Measurements from ENCODE around the gene TPST2. TPM values are rescaled to one million over a fixed set of nuclear protein-coding genes. Genes with fewer than 3 reads are reported as not detected.
"Not testable (repeated sequence)": the region's sequence is repeated elsewhere in the genome, so short reads cannot be mapped to it uniquely, and the experiment has no call there.

TPST2 gene
- total RNA-seq, 2 experiments from 2014 or later = 62.8 to 68.9 TPM

DNA sequence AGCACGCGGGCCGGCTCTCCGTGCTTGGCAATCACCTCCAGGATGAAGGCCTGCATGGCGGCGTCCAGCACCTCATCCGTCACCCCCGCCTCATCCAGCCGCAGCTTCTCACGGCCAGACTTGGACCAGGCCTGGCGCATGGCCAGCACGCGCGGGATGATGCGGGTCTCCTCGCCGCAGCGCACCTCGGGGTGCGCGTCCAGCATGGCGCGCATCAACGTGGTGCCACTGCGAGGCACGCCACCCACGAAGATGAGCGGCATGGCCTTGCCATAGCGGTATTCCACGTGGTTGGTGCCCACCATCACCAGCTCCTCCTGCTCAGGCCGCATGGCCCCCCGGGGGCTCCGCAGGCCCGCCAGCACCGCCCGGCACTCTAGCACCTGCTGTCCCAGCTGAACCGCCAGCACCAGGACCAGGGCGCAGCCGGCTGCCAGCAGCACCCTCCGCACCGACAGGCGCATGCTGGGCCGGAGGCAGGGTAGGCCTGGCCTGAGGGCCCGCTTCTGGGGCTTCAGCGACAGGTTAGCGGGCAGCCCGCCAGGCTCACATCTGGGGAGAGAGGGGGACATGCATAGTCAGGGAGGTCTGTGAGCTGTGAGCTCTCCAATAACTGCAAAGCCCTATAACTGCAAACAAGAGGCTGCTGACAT, 48.6 kb downstream of the TPST2 start:
- peaks cover 38% of the 10 kb centered on the region for H3K4me1 Mint-ChIP-seq (ENCODE audit: low read depth)
- DNase-seq (no peak), ATAC-seq (no peak)
- POLR2A ChIA-PET = no interaction called here
- CTCF ChIA-PET = interaction anchor here (1.2 kb wide), 1 partner anchor 38 kb away, joined by 3 read pairs; no protein-coding TSS in a partner anchor
- no peak overlapping the region for H3K4me3 Mint-ChIP-seq
- no peaks in the 10 kb centered on the region for H3K27me3 Mint-ChIP-seq (ENCODE audit: low read depth)
- H3K27ac Mint-ChIP-seq = no peak overlapping the region
- peaks cover 57% of the 10 kb centered on the region for H3K36me3 Mint-ChIP-seq (ENCODE audit: low read depth)
- H3K9me3 Mint-ChIP-seq (ENCODE audit: insufficient read depth) = no peaks in the 10 kb centered on the region

DNA sequence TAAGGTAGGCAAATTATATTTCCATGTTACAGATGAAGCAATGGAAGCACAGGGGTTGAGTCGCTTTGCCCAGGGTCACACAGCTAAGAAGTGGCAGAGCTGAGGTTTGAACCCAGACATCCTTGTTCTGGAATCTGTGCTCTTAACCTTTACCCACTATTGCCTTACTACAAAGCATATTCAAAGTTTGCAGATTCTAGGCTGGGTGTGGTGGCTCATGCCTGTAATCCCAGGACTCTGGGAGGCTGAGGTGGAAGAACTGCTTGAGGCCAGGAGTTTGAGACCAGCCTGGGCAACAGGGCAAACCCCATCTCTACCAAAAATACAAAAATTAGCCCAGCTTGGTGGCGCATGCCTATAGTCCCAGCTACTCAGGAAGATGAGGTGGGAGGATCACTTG, 49.8 kb downstream of the TPST2 start:
- CTCF ChIA-PET = interaction anchor here (1.2 to 1.3 kb wide), 2 partner anchors 37 kb away, joined by 3 to 4 read pairs; no protein-coding TSS in a partner anchor
- Mint-ChIP-seq H3K27ac (no peak overlapping the region), H3K4me3 (no peak overlapping the region)

DNA sequence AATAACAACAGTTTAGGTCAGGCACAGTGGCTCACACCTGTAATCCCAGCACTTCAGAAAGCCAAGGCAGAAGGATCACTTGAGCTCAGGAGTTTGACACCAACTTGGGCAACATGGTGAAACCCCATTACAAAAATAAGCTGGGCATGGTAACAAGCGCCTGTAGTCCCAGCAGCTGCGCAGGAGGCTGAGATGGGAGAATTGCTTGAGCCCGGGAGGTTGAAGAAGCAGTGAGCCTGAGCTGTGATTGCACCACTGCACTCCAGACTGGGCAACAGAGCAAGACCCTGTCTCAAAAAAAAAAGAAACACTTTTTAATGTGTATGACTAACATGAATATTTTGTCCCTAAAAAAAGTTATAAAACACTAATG, 53.2 kb downstream of the TPST2 start:
- DNase-seq (no peak), ATAC-seq (no peak)
- ChIA-PET POLR2A (no interaction called here), CTCF (no interaction called here)
- H3K27ac Mint-ChIP-seq = peak overlapping the region; percentile 57
- H3K36me3 Mint-ChIP-seq (ENCODE audit: low read depth) = peaks cover 59% of the 10 kb centered on the region
- no peaks in the 10 kb centered on the region for H3K27me3 Mint-ChIP-seq (ENCODE audit: low read depth)
- H3K4me3 Mint-ChIP-seq = no peak overlapping the region
- H3K4me1 Mint-ChIP-seq (ENCODE audit: low read depth) = no peaks in the 10 kb centered on the region
- H3K9me3 Mint-ChIP-seq (ENCODE audit: insufficient read depth) = no peaks in the 10 kb centered on the region

More for the DNA sequence above, 49.8 kb downstream of the TPST2 start:
- H3K9me3 Mint-ChIP-seq (ENCODE audit: insufficient read depth) = no peaks in the 10 kb centered on the region
- H3K36me3 Mint-ChIP-seq (ENCODE audit: low read depth) = peaks cover 59% of the 10 kb centered on the region
- no peak for DNase-seq
- no peaks in the 10 kb centered on the region for H3K27me3 Mint-ChIP-seq (ENCODE audit: low read depth)
- POLR2A ChIA-PET = interaction anchor here (0.6 kb wide), 1 partner anchor 15 kb away, joined by 3 read pairs; no protein-coding TSS in a partner anchor
- ATAC-seq = no peak
- H3K4me1 Mint-ChIP-seq (ENCODE audit: low read depth) = peaks cover 30% of the 10 kb centered on the region

DNA sequence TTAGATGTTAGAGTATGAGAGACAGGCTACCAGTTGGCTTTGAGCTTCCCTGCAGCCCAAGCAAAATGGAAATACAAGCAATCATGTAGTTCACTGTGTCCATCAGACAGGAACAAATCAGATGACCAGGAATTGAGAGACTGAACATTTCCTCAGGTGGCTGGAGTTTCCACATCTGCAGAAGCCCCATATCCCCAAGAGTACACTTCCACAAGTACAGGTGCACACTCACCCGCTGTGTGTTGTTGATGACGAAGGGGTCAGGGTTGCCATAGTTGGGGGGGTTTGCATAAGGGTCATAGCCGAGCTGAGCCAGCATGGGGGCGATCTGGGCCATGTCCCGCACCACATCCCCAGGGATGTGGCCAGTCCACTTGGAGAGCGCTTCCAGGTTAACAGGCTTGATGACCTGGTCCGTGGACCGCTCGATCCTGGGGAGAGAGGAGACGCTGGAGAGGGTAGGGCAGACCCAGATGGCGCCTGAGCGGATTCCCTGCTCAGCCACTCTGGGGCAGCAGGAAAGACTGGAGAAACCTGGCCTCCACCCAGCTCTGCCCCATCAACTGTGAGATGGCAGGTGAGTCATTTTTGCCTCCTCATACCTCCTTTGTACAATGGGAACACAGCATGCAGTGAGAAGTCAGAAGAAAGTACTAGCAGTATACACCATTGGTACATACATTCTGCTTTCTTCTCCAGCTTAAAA, 53.7 kb downstream of the TPST2 start:
- POLR2A ChIA-PET = no interaction called here
- peaks cover 65% of the 10 kb centered on the region for H3K36me3 Mint-ChIP-seq (ENCODE audit: low read depth)

DNA sequence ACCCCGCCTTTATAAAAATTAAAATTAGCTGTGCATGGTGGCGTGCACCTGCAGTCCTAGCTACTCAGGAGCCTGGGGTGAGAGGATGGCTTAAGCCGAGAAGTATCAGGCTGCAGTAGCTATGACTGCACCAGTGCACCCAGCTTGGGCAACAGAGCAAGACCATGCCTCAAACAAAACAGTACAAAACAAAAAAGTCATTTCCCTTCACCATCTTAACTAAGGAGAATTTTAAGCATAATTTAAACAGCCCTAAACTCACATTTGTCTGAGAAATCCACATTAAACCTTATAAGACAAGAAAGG, 54.4 kb downstream of the TPST2 start:
- ChIA-PET CTCF (interaction anchor here (1.5 kb wide), 1 partner anchor 32 kb away, joined by 7 read pairs; no protein-coding TSS in a partner anchor), POLR2A (interaction anchor here (0.6 kb wide), 1 partner anchor 41 kb away, joined by 3 read pairs; no protein-coding TSS in a partner anchor)
- H3K36me3 Mint-ChIP-seq (ENCODE audit: low read depth) = peaks cover 65% of the 10 kb centered on the region
- no peaks in the 10 kb centered on the region for H3K4me1 Mint-ChIP-seq (ENCODE audit: low read depth)
- no peak overlapping the region for H3K4me3 Mint-ChIP-seq
- H3K9me3 Mint-ChIP-seq (ENCODE audit: insufficient read depth) = no peaks in the 10 kb centered on the region
- no peak overlapping the region for H3K27ac Mint-ChIP-seq
- no peak for DNase-seq
- H3K27me3 Mint-ChIP-seq (ENCODE audit: low read depth) = no peaks in the 10 kb centered on the region
- ATAC-seq = no peak

More for the DNA sequence above, 53.7 kb downstream of the TPST2 start:
- Mint-ChIP-seq H3K27ac (peak overlapping the region; percentile 57), H3K27me3 (ENCODE audit: low read depth) (no peaks in the 10 kb centered on the region), H3K9me3 (ENCODE audit: insufficient read depth) (no peaks in the 10 kb centered on the region), H3K4me1 (ENCODE audit: low read depth) (no peaks in the 10 kb centered on the region), H3K4me3 (no peak overlapping the region)
- DNase-seq (no peak), ATAC-seq (no peak)
- CTCF ChIA-PET = no interaction called here

DNA sequence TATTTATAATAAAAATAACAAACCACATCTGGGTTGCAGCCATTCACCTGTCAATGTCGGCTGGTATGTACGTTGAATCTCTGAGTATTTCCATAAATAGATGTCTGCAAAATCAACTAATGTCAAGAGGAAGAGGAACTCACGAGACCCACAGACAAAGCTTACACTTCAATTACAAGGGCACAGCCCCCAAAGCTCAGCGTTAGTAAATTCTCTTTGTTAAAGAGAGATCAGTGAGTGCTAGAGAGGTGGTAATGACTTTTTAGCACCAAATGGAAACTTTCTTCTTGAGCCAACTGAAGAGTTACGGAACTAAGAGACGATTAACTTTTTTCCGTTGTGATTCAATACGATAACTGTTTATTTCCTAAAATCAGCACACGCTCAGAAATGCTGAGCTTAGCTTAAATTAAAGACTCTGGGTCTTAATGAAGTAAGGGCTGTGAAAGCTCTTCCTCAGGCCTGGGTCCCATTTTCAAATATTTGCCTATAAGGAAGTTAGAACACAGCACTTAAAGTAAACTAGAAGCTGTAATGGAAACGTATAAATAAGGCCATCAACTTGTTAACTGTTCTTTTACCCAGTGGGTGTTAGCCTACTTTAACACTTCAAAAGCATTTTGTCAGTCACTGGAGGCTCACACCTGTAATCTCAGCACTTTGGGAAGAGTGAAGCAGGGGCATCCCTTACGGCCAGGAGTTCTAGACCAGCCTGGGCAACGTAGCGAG, 54.9 kb downstream of the TPST2 start:
- Mint-ChIP-seq H3K27ac (peak overlapping the region; percentile 33), H3K9me3 (ENCODE audit: insufficient read depth) (no peaks in the 10 kb centered on the region), H3K36me3 (ENCODE audit: low read depth) (peaks cover 66% of the 10 kb centered on the region), H3K4me3 (no peak overlapping the region), H3K27me3 (ENCODE audit: low read depth) (no peaks in the 10 kb centered on the region), H3K4me1 (ENCODE audit: low read depth) (no peaks in the 10 kb centered on the region)
- DNase-seq (no peak), ATAC-seq (no peak)
- ChIA-PET POLR2A (interaction anchor here (0.6 to 1.1 kb wide), 2 partner anchors 23 to 40 kb away, joined by 3 read pairs; partner anchors contain the start of gene TFIP11), CTCF (interaction anchor here (1.3 to 1.5 kb wide), 2 partner anchors 31 to 170 kb away, joined by 3 to 7 read pairs; no protein-coding TSS in a partner anchor)

DNA sequence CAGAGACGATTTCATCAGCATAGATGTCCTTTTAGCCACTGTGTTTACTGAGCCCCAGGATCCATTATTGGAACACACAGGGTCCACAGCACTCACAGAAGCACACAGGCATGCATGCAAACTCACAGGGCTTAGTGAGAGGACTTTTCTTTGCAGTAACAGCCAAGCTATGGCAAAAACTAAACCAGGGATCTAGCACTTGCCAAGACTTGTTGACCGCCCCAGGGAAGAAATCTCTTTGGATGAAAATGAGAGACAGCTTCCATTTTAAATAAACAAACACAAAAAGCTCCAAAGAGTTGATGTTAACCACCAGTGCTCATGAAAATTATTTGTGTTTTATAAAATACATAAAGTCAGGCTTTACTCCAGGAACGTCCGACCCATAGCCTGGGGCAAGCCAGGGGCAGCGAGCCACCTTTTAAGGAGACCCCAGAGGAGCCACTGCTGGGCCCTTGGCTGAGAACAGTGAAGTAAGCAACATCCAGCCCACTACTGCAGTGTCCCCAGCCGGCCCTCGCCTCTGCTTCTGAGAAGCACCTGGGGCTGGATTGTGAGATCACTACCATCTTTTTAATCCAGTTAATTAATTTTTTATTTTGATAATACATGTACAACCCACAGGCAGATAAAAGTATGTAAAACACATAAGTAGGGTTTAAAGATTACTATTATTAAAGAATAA, 55.6 kb downstream of the TPST2 start:
- ATAC-seq (no peak), DNase-seq (no peak)
- no peaks in the 10 kb centered on the region for H3K9me3 Mint-ChIP-seq (ENCODE audit: insufficient read depth)
- H3K27ac Mint-ChIP-seq = no peak overlapping the region
- no peak overlapping the region for H3K4me3 Mint-ChIP-seq
- ChIA-PET POLR2A (interaction anchor here (1.1 kb wide), 1 partner anchor 22 kb away, joined by 3 read pairs; the partner anchor contains the start of gene TFIP11), CTCF (interaction anchor here (1.3 to 1.5 kb wide), 2 partner anchors 31 to 170 kb away, joined by 3 to 7 read pairs; no protein-coding TSS in a partner anchor)
- H3K27me3 Mint-ChIP-seq (ENCODE audit: low read depth) = no peaks in the 10 kb centered on the region
- no peaks in the 10 kb centered on the region for H3K4me1 Mint-ChIP-seq (ENCODE audit: low read depth)
- H3K36me3 Mint-ChIP-seq (ENCODE audit: low read depth) = peaks cover 66% of the 10 kb centered on the region

DNA sequence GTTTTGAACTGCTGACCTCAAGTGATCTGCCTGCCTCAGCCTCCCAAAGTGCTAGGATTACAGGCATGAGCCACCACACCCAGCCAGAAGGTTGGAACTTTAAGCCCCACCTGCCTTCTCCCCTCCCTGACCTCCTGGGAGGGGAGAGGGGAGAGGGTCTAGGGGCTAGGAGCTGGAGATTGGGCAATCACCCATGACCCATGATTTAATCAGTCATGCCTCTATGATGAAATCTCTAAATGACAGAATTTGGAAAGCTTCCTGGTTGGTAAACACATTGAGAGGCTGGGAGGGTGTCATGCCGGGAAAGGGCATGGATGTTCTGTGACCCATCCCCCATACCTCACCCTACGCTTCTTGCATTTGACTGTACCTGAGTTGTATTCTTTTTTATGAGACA, 60.6 kb downstream of the TPST2 start:
- H3K27ac Mint-ChIP-seq = no peak overlapping the region
- ChIA-PET POLR2A (no interaction called here), CTCF (no interaction called here)
- no peak overlapping the region for H3K4me3 Mint-ChIP-seq
- no peaks in the 10 kb centered on the region for H3K27me3 Mint-ChIP-seq (ENCODE audit: low read depth)
- H3K9me3 Mint-ChIP-seq (ENCODE audit: insufficient read depth) = no peaks in the 10 kb centered on the region
- H3K36me3 Mint-ChIP-seq (ENCODE audit: low read depth) = peaks cover 60% of the 10 kb centered on the region
- peaks cover 4% of the 10 kb centered on the region for H3K4me1 Mint-ChIP-seq (ENCODE audit: low read depth)
- ATAC-seq (no peak), DNase-seq (no peak)

DNA sequence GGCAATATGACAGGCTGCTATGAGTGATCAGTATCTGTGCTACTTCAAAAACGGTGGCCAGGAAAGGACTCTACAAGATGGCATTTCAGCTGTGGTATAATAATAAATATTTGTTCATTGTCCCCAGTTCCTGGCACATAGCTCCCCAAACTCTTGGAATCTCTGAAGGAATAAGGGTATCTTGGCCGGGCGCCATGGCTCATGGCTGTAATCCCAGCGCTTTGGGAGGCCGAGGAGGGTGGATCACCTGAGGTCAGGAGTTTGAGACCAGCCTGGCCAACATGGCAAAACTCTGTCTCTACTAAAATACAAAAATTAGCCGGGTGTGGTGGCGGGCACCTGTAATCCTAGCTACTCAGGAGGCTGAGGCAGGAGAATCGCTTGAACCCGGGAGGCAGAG, 61.4 kb downstream of the TPST2 start:
- H3K4me1 Mint-ChIP-seq (ENCODE audit: low read depth); ATAC-seq; H3K9me3 Mint-ChIP-seq (ENCODE audit: insufficient read depth); H3K27me3 Mint-ChIP-seq (ENCODE audit: low read depth); CTCF ChIA-PET; H3K27ac Mint-ChIP-seq; POLR2A ChIA-PET; DNase-seq; H3K4me3 Mint-ChIP-seq: not testable (repeated sequence)
- peaks cover 62% of the 10 kb centered on the region for H3K36me3 Mint-ChIP-seq (ENCODE audit: low read depth)

DNA sequence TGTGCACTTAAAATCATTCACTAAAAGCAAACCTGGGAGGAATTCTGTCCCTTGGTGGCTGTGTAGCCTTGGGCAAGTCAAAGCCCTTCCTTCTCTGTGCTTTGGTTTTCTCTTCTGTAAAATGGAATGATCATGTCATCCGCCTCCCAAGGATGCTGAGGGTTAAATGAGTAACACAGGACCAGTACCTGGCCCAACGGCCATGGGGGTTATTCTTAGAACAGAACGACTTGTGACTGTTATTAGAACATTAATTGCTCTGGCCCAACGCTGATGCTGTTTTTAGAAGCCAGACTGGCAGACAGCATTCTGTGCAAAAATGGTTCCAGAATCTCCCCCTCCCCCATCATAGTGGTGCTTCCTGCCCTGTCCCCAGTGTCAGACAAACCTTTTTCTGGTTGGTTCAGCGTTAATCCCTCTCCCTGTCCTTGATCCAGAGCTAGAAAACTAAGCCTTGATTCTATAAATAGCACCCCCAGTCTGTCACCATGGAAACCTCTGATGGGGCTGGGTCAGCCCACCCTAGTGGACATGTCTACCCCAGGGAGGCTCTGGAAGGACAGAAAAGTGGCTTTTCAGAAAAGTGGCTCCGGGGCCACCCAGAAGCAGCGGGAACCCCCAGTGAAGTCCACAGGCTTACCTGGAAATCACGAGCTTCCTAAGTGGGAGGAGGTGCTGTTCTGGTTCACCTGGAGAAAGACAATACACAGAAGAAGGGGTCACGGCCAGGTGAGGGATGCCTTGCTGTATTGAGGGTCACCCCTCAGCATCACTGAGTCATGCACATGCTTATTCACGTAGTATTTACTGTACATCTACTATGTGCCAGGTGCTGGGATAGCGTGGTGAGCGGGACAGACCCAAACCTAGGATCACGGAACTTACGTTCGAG, 62.1 kb downstream of the TPST2 start:
- H3K27ac Mint-ChIP-seq = no peak overlapping the region
- no peak for DNase-seq
- no peaks in the 10 kb centered on the region for H3K27me3 Mint-ChIP-seq (ENCODE audit: low read depth)
- peaks cover 4% of the 10 kb centered on the region for H3K4me1 Mint-ChIP-seq (ENCODE audit: low read depth)
- H3K4me3 Mint-ChIP-seq = no peak overlapping the region
- no peak for ATAC-seq
- peaks cover 62% of the 10 kb centered on the region for H3K36me3 Mint-ChIP-seq (ENCODE audit: low read depth)
- ChIA-PET POLR2A (interaction anchor here (1.2 kb wide), 1 partner anchor 21 kb away, joined by 3 read pairs; no protein-coding TSS in a partner anchor), CTCF (interaction anchor here (1.9 kb wide), 1 partner anchor 25 kb away, joined by 7 read pairs; no protein-coding TSS in a partner anchor)
- H3K9me3 Mint-ChIP-seq (ENCODE audit: insufficient read depth) = no peaks in the 10 kb centered on the region

All from activated CD8-positive, alpha-beta T cell treated with anti-CD3 and anti-CD28 coated beads, Interleukin-2, amount 10 ng/mL, durations not matched to agents 7 days and 5 days (primary cell).